OCI-LY3 (cell line): ENCODE measurements around the gene OXTR.

Experiments used
- H2AFZ ChIP-seq: fragments of 200-600, 300-600 bp; shearing (Covaris generic); 2 replicates; pipeline ENCODE4 v1.6.0; 2014; ENCODE audit warnings: antibody characterized with exemption, low read depth, low read length
- H3K27ac ChIP-seq: fragments of 200-600, 300-600 bp; sonication (generic); 2 replicates; pipeline ENCODE4 v1.5.1; 2014; ENCODE audit warnings: mild to moderate bottlenecking, low read length, moderate library complexity, mixed read lengths
- H3K27me3 ChIP-seq: fragments of 200-600, 300-600 bp; sonication (generic); 2 replicates; pipeline ENCODE4 v1.6.1; 2014; ENCODE audit warnings: low read depth, low read length, mixed read lengths
- H3K36me3 ChIP-seq: fragments of 200-600, 300-600 bp; sonication (generic); replicated peaks from 2 replicates; pipeline ENCODE3; 2014; ENCODE audit warnings: low read depth, low read length, mixed read lengths
- H3K4me1 ChIP-seq: fragments of 300-600, 200-600 bp; sonication (generic); 2 replicates; pipeline ENCODE4 v1.6.1; 2014; ENCODE audit warnings: low read length, mixed read lengths
- H3K4me2 ChIP-seq: fragments of 200-600, 300-600 bp; sonication (generic); 2 replicates; pipeline ENCODE4 v1.6.1; 2014; ENCODE audit warnings: low read length, mixed read lengths
- H3K4me3 ChIP-seq: fragments of 300-600, 200-600 bp; sonication (generic); 2 replicates; pipeline ENCODE4 v1.5.1; 2014; ENCODE audit warnings: antibody characterized with exemption, mild to moderate bottlenecking, low read length, moderate library complexity
- H3K79me2 ChIP-seq: fragments of 300-600, 200-600 bp; shearing (Covaris generic); 2 replicates; pipeline ENCODE4 v1.6.1; 2014; ENCODE audit warnings: mild to moderate bottlenecking, low read length, mixed read lengths
- H3K9ac ChIP-seq: fragments of 300-600, 200-600 bp; shearing (Covaris generic); 2 replicates; pipeline ENCODE4 v1.6.0; 2014; ENCODE audit warnings: mild to moderate bottlenecking, low read length, moderate library complexity
- H3K9me3 ChIP-seq: fragments of 200-600, 300-600 bp; shearing (Covaris generic); 2 replicates; pipeline ENCODE4 v1.6.1; 2014; ENCODE audit warnings: low read length, mixed read lengths; ENCODE audit not compliant: insufficient read depth
- H4K20me1 ChIP-seq: fragments of 200-600, 300-600 bp; sonication (generic); 2 replicates; pipeline ENCODE4 v1.6.1; 2016; ENCODE audit warnings: low read length, mixed read lengths; ENCODE audit not compliant: insufficient read depth
- CTCF ChIP-seq: fragments of 200-600, 300-600 bp; sonication (generic); IDR thresholded peaks from 2 replicates; pipeline ENCODE4 v1.5.1; 2014; ENCODE audit warnings: antibody characterized with exemption, low read length, low read depth
- EZH2phosphoT487 ChIP-seq: fragments of 200-600 bp; shearing (Covaris generic); IDR thresholded peaks from 2 replicates; pipeline ENCODE4 v1.6.1; 2018; ENCODE audit warnings: antibody characterized with exemption, mixed run types, low read depth

OXTR gene

GRCh38 chr3:8780279-8780678 is 10.9 kb upstream of the OXTR start:
- Histone ChIP-seq H3K36me3 (no peaks in the 10 kb centered on the region), H3K9ac (no peak overlapping the region), H3K4me3 (no peak overlapping the region), H3K4me1 (peaks cover 7% of the 10 kb centered on the region), H4K20me1 (no peaks in the 10 kb centered on the region), H3K4me2 (no peak overlapping the region), H3K79me2 (no peaks in the 10 kb centered on the region), H2AFZ (no peak overlapping the region), H3K9me3 (no peaks in the 10 kb centered on the region), H3K27me3 (no peaks in the 10 kb centered on the region), H3K27ac (no peak overlapping the region)
- TF ChIP-seq CTCF (no peak), EZH2phosphoT487 (no peak)

DNA sequence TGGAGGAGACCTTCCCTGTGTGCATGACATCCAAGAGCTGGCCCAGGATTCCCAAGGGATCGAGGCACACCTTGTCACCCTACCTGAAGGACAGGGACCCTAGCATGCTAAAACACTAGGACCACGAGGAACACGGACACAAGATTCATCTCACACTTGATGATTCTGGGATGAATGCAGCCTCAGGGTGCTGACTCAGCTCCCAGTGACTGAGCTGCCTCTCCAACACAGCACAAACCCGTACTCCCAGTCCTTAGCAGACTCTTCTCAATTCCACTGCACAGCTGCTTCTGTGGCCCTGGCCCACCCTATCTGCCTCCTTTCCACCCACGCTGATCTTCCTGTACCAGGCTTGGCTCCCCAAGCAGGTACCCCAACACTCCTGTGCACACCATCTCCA is 9.1 kb upstream of the OXTR start:
- H3K36me3 ChIP-seq, result no peaks in the 10 kb centered on the region
- no peak overlapping the region for H3K9ac ChIP-seq
- no peaks in the 10 kb centered on the region for H3K9me3 ChIP-seq
- H3K79me2 ChIP-seq, result no peaks in the 10 kb centered on the region
- no peak overlapping the region for H3K4me2 ChIP-seq
- H2AFZ ChIP-seq, result no peak overlapping the region
- no peak overlapping the region for H3K27ac ChIP-seq
- H4K20me1 ChIP-seq, result no peaks in the 10 kb centered on the region
- TF ChIP-seq CTCF (no peak), EZH2phosphoT487 (no peak)
- H3K27me3 ChIP-seq, result no peaks in the 10 kb centered on the region
- H3K4me3 ChIP-seq, result no peak overlapping the region
- peaks cover 7% of the 10 kb centered on the region for H3K4me1 ChIP-seq

DNA sequence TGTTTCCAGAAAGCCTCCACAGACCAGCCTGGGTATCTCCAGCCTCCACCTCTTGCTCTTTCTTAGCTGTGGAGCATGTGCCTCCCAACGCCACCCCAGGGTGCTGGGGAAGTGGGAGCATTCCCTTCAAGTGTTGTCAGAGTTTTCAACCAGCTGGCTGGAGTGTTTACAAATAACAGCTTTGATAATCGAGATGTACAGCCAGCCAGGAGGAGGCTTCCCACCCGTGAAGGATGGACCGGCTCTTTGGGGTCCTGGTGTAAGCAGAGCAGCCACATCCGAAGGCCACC is 8.5 kb upstream of the OXTR start:
- Histone ChIP-seq H4K20me1 (no peaks in the 10 kb centered on the region), H2AFZ (no peak overlapping the region), H3K9ac (no peak overlapping the region), H3K4me3 (no peak overlapping the region), H3K36me3 (no peaks in the 10 kb centered on the region), H3K4me2 (no peak overlapping the region), H3K4me1 (peaks cover 7% of the 10 kb centered on the region), H3K79me2 (no peaks in the 10 kb centered on the region), H3K9me3 (no peaks in the 10 kb centered on the region), H3K27ac (no peak overlapping the region), H3K27me3 (no peaks in the 10 kb centered on the region)
- TF ChIP-seq EZH2phosphoT487, result no peak

- Histone ChIP-seq H3K36me3 (no peaks in the 10 kb centered on the region), H3K9me3 (no peaks in the 10 kb centered on the region), H3K79me2 (no peaks in the 10 kb centered on the region), H3K4me3 (no peak overlapping the region), H3K27me3 (no peaks in the 10 kb centered on the region), H3K4me1 (peaks cover 7% of the 10 kb centered on the region), H4K20me1 (no peaks in the 10 kb centered on the region), H3K4me2 (no peak overlapping the region), H2AFZ (no peak overlapping the region), H3K27ac (no peak overlapping the region), H3K9ac (no peak overlapping the region)
- TF ChIP-seq EZH2phosphoT487 (no peak), CTCF (no peak)
Measured at GRCh38 chr3:8777201-8777977, 8.0 kb upstream of the OXTR start.
